GM23338 (cell line): ENCODE measurements around the gene CEACAM7. TPM values are rescaled to one million over a fixed set of nuclear protein-coding genes. Genes with fewer than 3 reads are reported as not detected.

Experiments used
- ATAC-seq: fragments of 200-7000 bp; cut with Tn5 transposase; 3 replicates; pipeline ENCODE4 v1.9.1; 2020
- DNase-seq: peaks from one replicate; pipeline ENCODE4 v3.0.0-alpha.2; 2015; ENCODE audit warnings: low spot score
- H2AFZ ChIP-seq: fragments of 200-600 bp; sonication (generic); 2 replicates; pipeline ENCODE4 v1.8.0; 2016; ENCODE audit warnings: antibody characterized with exemption, mild to moderate bottlenecking, moderate library complexity
- H3F3A ChIP-seq: fragments of 200-600 bp; sonication (generic); replicated peaks from 2 replicates; pipeline ENCODE4 v1.8.0; 2017; ENCODE audit warnings: antibody characterized with exemption, mixed run types, low read depth
- H3K27ac ChIP-seq: fragments of 200-600 bp; sonication (generic); 2 replicates; pipeline ENCODE4 v1.6.1; 2016; ENCODE audit warnings: low read depth
- H3K27me3 ChIP-seq: fragments of 200-600 bp; sonication (generic); 2 replicates; pipeline ENCODE4 v1.8.0; 2016; ENCODE audit warnings: mild to moderate bottlenecking, mixed run types, moderate library complexity; ENCODE audit not compliant: insufficient read depth
- H3K36me3 ChIP-seq: fragments of 200-600 bp; sonication (generic); 2 replicates; pipeline ENCODE4 v1.8.0; 2016; ENCODE audit warnings: mild to moderate bottlenecking; ENCODE audit not compliant: insufficient read depth
- H3K4me1 ChIP-seq: fragments of 200-600 bp; sonication (generic); 2 replicates; pipeline ENCODE4 v1.8.0; 2016; ENCODE audit warnings: mild to moderate bottlenecking, moderate library complexity; ENCODE audit not compliant: insufficient read depth
- H3K4me2 ChIP-seq: fragments of 200-600 bp; sonication (generic); 2 replicates; pipeline ENCODE4 v1.7.1; 2017; ENCODE audit warnings: mixed run types
- H3K4me3 ChIP-seq: fragments of 200-600 bp; sonication (generic); 2 replicates; pipeline ENCODE4 v1.6.1; 2016; ENCODE audit warnings: mixed run types
- H3K79me2 ChIP-seq: fragments of 200-600 bp; sonication (generic); replicated peaks from 2 replicates; pipeline ENCODE4 v1.8.0; 2017; ENCODE audit warnings: mild to moderate bottlenecking; ENCODE audit not compliant: insufficient read depth
- H3K9me2 ChIP-seq: fragments of 200-600 bp; sonication (generic); 2 replicates; pipeline ENCODE4 v1.8.0; 2017; ENCODE audit not compliant: insufficient read depth
- H4K20me1 ChIP-seq: fragments of 200-600 bp; sonication (generic); replicated peaks from 2 replicates; pipeline ENCODE4 v1.8.0; 2017; ENCODE audit warnings: mild to moderate bottlenecking; ENCODE audit not compliant: insufficient read depth
- H3K27ac Mint-ChIP-seq: 2 replicates; pipeline ENCODE4 v1.8.0; 2020; ENCODE audit warnings: inconsistent platforms, mild to moderate bottlenecking, moderate library complexity, mixed read lengths
- H3K27me3 Mint-ChIP-seq: 3 replicates; pipeline ENCODE4 v1.8.0; 2022; ENCODE audit warnings: low read depth, mild to moderate bottlenecking, moderate library complexity, mixed read lengths, inconsistent platforms; ENCODE audit not compliant: insufficient read depth, poor library complexity
- H3K36me3 Mint-ChIP-seq: 3 replicates; pipeline ENCODE4 v1.8.0; 2021; ENCODE audit warnings: low read depth, mild to moderate bottlenecking, inconsistent platforms, moderate library complexity, mixed read lengths
- H3K4me1 Mint-ChIP-seq: 3 replicates; pipeline ENCODE4 v1.8.0; 2020; ENCODE audit warnings: mild to moderate bottlenecking, inconsistent platforms, mixed read lengths
- H3K4me3 Mint-ChIP-seq: 3 replicates; pipeline ENCODE4 v1.8.0; 2021; ENCODE audit warnings: moderate library complexity, mild to moderate bottlenecking, inconsistent platforms, mixed read lengths
- H3K9me3 Mint-ChIP-seq: 3 replicates; pipeline ENCODE4 v1.8.0; 2020; ENCODE audit warnings: moderate library complexity, mild to moderate bottlenecking, inconsistent platforms, mixed read lengths
- CREB1 ChIP-seq: fragments of 250-450 bp; sonication (Bioruptor Pico); IDR thresholded peaks from 2 replicates; pipeline ENCODE4 v1.5.0; 2020; ENCODE audit warnings: low read depth, mild to moderate bottlenecking, moderate library complexity
- CTCF ChIP-seq, 2 experiments: fragments of 200-600 bp in 1 of 2; sonication (generic) in 1 of 2; conservative IDR thresholded peaks; 2 replicates each; pipeline versions ENCODE4 v1.5.1 to v1.6.1; 2016 to 2017; ENCODE audit warnings: antibody characterized with exemption in 2 of 2, low read depth in 2 of 2, mild to moderate bottlenecking in 2 of 2, moderate library complexity in 1 of 2
- ETS1 ChIP-seq: IDR thresholded peaks from 2 replicates; pipeline ENCODE4 v1.6.1; 2016; ENCODE audit warnings: antibody characterized with exemption
- EZH2 ChIP-seq: fragments of 200-600 bp; sonication (generic); IDR thresholded peaks from one replicate; pipeline ENCODE4 v1.8.0; 2017; ENCODE audit warnings: antibody characterized with exemption, mild to moderate bottlenecking, low read depth; ENCODE audit not compliant: unreplicated experiment
- EZH2phosphoT487 ChIP-seq: fragments of 200-600 bp; sonication (generic); IDR thresholded peaks from one replicate; pipeline ENCODE4 v1.8.1; 2018; ENCODE audit warnings: antibody characterized with exemption; ENCODE audit not compliant: unreplicated experiment
- JUNB ChIP-seq: IDR thresholded peaks from one replicate; pipeline ENCODE4 v1.6.1; 2016; ENCODE audit warnings: antibody characterized with exemption; ENCODE audit not compliant: unreplicated experiment
- NANOG ChIP-seq: IDR thresholded peaks from 2 replicates; pipeline ENCODE4 v1.6.1; 2016; ENCODE audit warnings: antibody characterized with exemption, borderline replicate concordance
- POLR2AphosphoS5 ChIP-seq: IDR thresholded peaks from 2 replicates; pipeline ENCODE4 v1.6.1; 2016; ENCODE audit warnings: antibody characterized with exemption, low read depth
- REST ChIP-seq: IDR thresholded peaks from one replicate; pipeline ENCODE4 v1.6.1; 2018; ENCODE audit warnings: antibody characterized with exemption; ENCODE audit not compliant: unreplicated experiment
- STAT1 ChIP-seq: IDR thresholded peaks from one replicate; pipeline ENCODE4 v1.6.1; 2016; ENCODE audit warnings: antibody characterized with exemption; ENCODE audit not compliant: unreplicated experiment
- ZNF114 ChIP-seq: fragments of 250-450 bp; sonication (Bioruptor Pico); IDR thresholded peaks from 2 replicates; pipeline ENCODE4 v1.5.0; 2020; ENCODE audit warnings: mild to moderate bottlenecking, moderate library complexity
- ZNF331 ChIP-seq: fragments of 250-450 bp; sonication (Bioruptor Pico); IDR thresholded peaks from 2 replicates; pipeline ENCODE4 v1.5.0; 2020; ENCODE audit warnings: low read depth, mild to moderate bottlenecking, moderate library complexity
- polyA plus RNA-seq: library from polyadenylated mRNA; unstranded; fragments of >200 nt; fragmentation: Nextera tagmentation; extraction: Ambion mirVana; gene quantifications from 2 replicates; pipeline ENCODE4 v1.2.1, GENCODE V29; 2016
- total RNA-seq: library from RNA; depleted of rRNA; stranded (reverse); fragments of >200 nt; shearing (Covaris generic); gene quantifications from 2 replicates; pipeline ENCODE4 v1.2.3, GENCODE V29; 2014

Gene CEACAM7
- total and polyA plus RNA-seq, 2 experiments from 2014 or later: 0.24 TPM; not detected in 1

- no peak for TF ChIP-seq STAT1
- TF ChIP-seq CTCF (conservative IDR thresholded peaks at IDR 0.05; ENCODE audit: low read depth in 2 of 2): no peak
- no peak for TF ChIP-seq REST
- TF ChIP-seq CREB1 (CRISPR knock-in tag): no peak
- no peak for TF ChIP-seq NANOG
- no peak for TF ChIP-seq POLR2AphosphoS5
- TF ChIP-seq ZNF114: no peak
- TF ChIP-seq JUNB: no peak
- TF ChIP-seq ZNF331 (CRISPR knock-in tag): no peak
- no peak for TF ChIP-seq EZH2phosphoT487
- TF ChIP-seq ETS1: no peak
- TF ChIP-seq EZH2: no peak
- Histone ChIP-seq H3K27me3 (peaks cover 4% of the 10 kb centered on the region; the same call in 1 of the 2 replicates), H3F3A (no peaks in the 10 kb centered on the region), H3K9me2 (peaks cover 9% of the 10 kb centered on the region; the same call in 1 of the 2 replicates), H3K4me2 (no peak overlapping the region), H3K79me2 (no peaks in the 10 kb centered on the region), H3K4me1 (no peaks in the 10 kb centered on the region), H3K4me3 (no peak overlapping the region), H2AFZ (no peak overlapping the region), H3K36me3 (no peaks in the 10 kb centered on the region), H3K27ac (no peak overlapping the region), H4K20me1 (no peaks in the 10 kb centered on the region)
- H3K36me3 Mint-ChIP-seq: no peaks in the 10 kb centered on the region
- H3K27ac Mint-ChIP-seq: no peak overlapping the region
- DNase-seq: no peak
- H3K4me1 Mint-ChIP-seq: no peaks in the 10 kb centered on the region
- no peak overlapping the region for H3K4me3 Mint-ChIP-seq
- no peak for ATAC-seq
- H3K9me3 Mint-ChIP-seq: peaks cover 12% of the 10 kb centered on the region; the same call in 2 of the 3 replicates
- H3K27me3 Mint-ChIP-seq: no peaks in the 10 kb centered on the region
Measured at GRCh38 chr19:41670755-41671154, 17.3 kb downstream of the CEACAM7 start.
